ENCODE measurements around the gene BSND. TPM values are rescaled to one million over a fixed set of nuclear protein-coding genes. Genes with fewer than 3 reads are reported as not detected.

Gene BSND
- total RNA-seq, 4 donors from 2014 or later: not detected

DNA sequence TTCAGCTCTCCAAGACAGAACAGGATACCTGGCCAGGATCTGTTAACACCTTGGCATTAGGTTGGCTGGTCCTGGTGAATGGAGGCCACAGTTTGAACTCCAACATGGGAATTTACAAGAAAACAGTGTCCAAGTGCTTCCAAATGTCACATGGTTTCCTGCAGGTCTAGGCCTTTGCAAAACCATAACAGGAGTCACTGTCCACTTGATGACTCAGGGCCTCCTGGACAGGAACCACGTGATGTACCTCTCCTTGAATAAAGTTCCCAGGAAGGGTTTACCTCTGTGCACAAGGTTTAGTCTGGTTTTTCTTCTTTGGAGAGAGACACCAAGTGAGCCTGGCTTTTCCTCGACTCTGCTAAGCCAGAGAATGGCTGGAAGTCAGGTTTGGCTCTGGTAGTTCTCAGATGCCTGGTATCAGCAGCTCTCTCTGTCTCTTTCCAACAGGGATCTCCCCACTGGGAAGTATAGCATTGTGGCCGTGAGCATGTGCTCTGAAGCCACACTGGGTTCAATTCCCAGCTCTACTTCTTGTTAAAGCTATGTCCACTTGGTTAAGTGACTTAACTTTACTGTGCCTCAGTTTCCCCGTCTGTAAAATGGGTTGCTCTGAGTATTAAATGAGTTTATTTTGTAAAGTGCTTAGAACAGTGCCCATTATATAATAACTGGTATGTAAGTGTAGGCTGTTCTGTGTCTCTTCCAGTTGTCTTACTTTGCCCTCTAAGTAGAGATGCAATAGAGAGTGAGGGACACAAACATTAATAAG lies 45.6 kb upstream of the BSND start:
- no peak overlapping the region for H3K27ac ChIP-seq
- DNase-seq (ENCODE audit: low spot score in 2 of 2): no peak
- no peak for TF ChIP-seq EP300 (IDR thresholded peaks at IDR 0.05)
- H3K4me1 ChIP-seq: peaks cover 0 to 17% (median 7%) of the 10 kb centered on the region in 4 donors
- WGBS, 2 donors: 88 to 92% methylated on average over 4 of the region's 4 CpGs
- H3K36me3 ChIP-seq: no peaks in the 10 kb centered on the region
- no peak overlapping the region for H3K4me3 ChIP-seq
- no peaks in the 10 kb centered on the region for H3K27me3 ChIP-seq
- H3K9me3 ChIP-seq: peaks cover 0 to 8% (median 0%) of the 10 kb centered on the region in 4 donors

DNA sequence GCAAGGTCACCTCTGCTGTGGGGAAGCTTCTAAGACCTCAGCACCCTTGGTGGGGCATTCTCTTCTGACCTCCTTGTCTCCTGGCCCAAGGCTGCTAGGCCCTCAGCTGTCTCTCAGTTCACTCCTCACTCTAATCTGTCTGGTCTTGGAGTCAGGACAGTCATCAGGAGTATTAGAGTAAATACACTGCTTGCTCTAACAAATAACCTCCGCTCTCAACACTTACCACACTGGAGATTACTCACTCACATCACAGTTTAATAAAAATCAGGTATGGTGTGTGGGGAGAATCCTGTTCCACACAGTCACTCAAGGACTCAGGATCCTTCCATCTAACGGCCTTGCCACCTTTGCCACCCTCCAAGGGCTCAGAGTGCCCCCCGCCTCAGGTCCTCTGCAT lies 44.9 kb upstream of the BSND start:
- TF ChIP-seq, protein P1, sequence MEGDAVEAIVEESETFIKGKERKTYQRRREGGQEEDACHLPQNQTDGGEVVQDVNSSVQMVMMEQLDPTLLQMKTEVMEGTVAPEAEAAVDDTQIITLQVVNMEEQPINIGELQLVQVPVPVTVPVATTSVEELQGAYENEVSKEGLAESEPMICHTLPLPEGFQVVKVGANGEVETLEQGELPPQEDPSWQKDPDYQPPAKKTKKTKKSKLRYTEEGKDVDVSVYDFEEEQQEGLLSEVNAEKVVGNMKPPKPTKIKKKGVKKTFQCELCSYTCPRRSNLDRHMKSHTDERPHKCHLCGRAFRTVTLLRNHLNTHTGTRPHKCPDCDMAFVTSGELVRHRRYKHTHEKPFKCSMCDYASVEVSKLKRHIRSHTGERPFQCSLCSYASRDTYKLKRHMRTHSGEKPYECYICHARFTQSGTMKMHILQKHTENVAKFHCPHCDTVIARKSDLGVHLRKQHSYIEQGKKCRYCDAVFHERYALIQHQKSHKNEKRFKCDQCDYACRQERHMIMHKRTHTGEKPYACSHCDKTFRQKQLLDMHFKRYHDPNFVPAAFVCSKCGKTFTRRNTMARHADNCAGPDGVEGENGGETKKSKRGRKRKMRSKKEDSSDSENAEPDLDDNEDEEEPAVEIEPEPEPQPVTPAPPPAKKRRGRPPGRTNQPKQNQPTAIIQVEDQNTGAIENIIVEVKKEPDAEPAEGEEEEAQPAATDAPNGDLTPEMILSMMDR (IDR thresholded peaks at IDR 0.05): no peak
- TF ChIP-seq POLR2A (IDR thresholded peaks at IDR 0.05): no peak
- no peak for TF ChIP-seq EP300 (IDR thresholded peaks at IDR 0.05)
- no peak overlapping the region for H3K27ac ChIP-seq

DNA sequence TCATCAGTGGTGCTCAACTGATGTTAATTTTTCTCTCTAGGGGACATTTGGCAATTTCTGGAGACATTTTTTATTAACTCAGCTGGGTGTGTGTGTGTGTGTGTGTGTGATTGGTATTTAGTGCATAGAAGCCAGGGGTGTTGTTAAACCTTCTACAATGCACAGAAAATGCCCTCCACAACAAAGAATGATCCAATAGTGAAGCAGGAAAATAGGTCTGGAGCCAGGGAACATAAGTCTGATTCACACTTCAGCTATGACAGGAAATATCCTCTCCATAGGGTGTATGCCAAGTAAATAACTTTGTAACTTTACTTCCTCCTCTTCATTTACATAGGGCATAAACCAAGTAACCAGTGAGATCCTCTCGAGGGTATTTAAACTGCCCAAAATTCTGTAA lies 43.4 kb upstream of the BSND start:
- 68 to 69% methylated on average over 1 of the region's 1 CpG for WGBS, 2 donors
- Histone ChIP-seq H3K36me3 (no peaks in the 10 kb centered on the region), H3K4me3 (no peak overlapping the region), H3K27me3 (no peaks in the 10 kb centered on the region), H3K27ac (no peak overlapping the region), H3K4me1 (peaks cover 0 to 11% (median 3%) of the 10 kb centered on the region in 4 donors), H3K9me3 (peaks cover 0 to 14% (median 0%) of the 10 kb centered on the region in 4 donors)
- DNase-seq (ENCODE audit: low spot score in 2 of 2): no peak
- TF ChIP-seq EP300 (IDR thresholded peaks at IDR 0.05): no peak
- TF ChIP-seq, protein P1 (IDR thresholded peaks at IDR 0.05): no peak
- no peak for TF ChIP-seq POLR2A (IDR thresholded peaks at IDR 0.05)

More for the DNA sequence above, 44.9 kb upstream of the BSND start:
- H3K4me1 ChIP-seq: peaks cover 0 to 17% (median 7%) of the 10 kb centered on the region in 4 donors
- peaks cover 0 to 8% (median 0%) of the 10 kb centered on the region in 4 donors for H3K9me3 ChIP-seq
- 67 to 77% methylated on average over 3 of the region's 3 CpGs for WGBS, 2 donors
- DNase-seq (ENCODE audit: low spot score in 2 of 2): no peak
- no peaks in the 10 kb centered on the region for H3K36me3 ChIP-seq
- H3K27me3 ChIP-seq: no peaks in the 10 kb centered on the region
- no peak overlapping the region for H3K4me3 ChIP-seq

DNA sequence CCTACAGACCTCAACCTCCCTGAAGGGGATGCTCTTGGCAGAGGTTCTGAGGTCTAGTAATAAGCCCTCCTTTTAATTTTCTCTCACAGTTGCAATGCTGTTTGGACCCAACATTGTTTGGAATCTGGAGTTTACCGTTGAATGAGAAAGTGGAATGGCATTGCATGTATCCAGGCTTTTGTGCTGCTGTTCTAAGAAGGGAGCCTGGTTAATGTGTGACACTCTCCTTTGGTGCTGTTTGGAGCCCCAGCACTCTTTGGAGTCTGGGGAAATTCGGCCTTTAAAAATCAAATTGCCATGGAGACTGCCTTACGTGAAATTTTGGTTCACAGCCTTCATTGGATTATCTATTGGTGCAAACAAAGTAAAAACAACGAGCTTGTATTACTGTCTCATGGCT lies 42.0 kb upstream of the BSND start:
- Histone ChIP-seq H3K4me3 (no peak overlapping the region), H3K4me1 (no peaks in the 10 kb centered on the region), H3K27me3 (no peaks in the 10 kb centered on the region), H3K9me3 (peaks cover 0 to 14% (median 0%) of the 10 kb centered on the region in 4 donors), H3K27ac (no peak overlapping the region), H3K36me3 (no peaks in the 10 kb centered on the region)
- WGBS, 2 donors: 79 to 81% methylated on average over 4 of the region's 4 CpGs
- TF ChIP-seq EP300 (IDR thresholded peaks at IDR 0.05) (no peak), POLR2A (IDR thresholded peaks at IDR 0.05) (no peak)
- TF ChIP-seq, protein P1 (IDR thresholded peaks at IDR 0.05): no peak
- no peak for DNase-seq (ENCODE audit: low spot score in 2 of 2)

DNA sequence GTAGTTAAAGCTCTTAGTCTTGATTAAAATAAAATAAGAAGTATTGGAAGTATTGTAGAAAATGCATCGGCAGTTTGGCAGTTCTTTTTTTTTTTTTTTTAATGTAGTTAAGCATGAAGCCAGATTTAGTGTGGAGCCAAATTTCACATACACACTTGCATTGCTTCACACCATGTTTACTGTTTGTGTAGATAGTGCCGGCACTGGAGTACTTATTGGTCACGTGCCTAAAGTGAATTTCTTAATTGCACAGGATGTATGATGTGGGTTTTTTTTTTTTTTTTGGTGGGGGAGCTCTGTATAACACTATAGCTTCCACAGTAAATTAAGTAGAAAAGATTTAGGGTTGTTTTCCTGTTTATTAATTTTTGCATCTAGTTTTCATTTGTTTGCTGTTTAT lies 39.5 kb upstream of the BSND start:
- no peaks in the 10 kb centered on the region for H3K4me1 ChIP-seq
- WGBS, 2 donors: 73 to 79% methylated on average over 3 of the region's 3 CpGs
- TF ChIP-seq EP300 (IDR thresholded peaks at IDR 0.05): no peak
- TF ChIP-seq, protein P1 (IDR thresholded peaks at IDR 0.05): no peak
- TF ChIP-seq POLR2A (IDR thresholded peaks at IDR 0.05): no peak
- no peaks in the 10 kb centered on the region for H3K36me3 ChIP-seq
- H3K9me3 ChIP-seq: peaks cover 0 to 14% (median 0%) of the 10 kb centered on the region in 4 donors
- H3K27ac ChIP-seq: no peak overlapping the region
- no peaks in the 10 kb centered on the region for H3K27me3 ChIP-seq
- no peak overlapping the region for H3K4me3 ChIP-seq
- no peak for DNase-seq (ENCODE audit: low spot score in 2 of 2)
